Measurements from ENCODE around the gene KIF11. TPM values are rescaled to one million over a fixed set of nuclear protein-coding genes. Genes with fewer than 3 reads are reported as not detected.

Gene KIF11
- total and polyA plus RNA-seq, 2 experiments from 2014 or later: 26.1 to 56.7 TPM

DNA sequence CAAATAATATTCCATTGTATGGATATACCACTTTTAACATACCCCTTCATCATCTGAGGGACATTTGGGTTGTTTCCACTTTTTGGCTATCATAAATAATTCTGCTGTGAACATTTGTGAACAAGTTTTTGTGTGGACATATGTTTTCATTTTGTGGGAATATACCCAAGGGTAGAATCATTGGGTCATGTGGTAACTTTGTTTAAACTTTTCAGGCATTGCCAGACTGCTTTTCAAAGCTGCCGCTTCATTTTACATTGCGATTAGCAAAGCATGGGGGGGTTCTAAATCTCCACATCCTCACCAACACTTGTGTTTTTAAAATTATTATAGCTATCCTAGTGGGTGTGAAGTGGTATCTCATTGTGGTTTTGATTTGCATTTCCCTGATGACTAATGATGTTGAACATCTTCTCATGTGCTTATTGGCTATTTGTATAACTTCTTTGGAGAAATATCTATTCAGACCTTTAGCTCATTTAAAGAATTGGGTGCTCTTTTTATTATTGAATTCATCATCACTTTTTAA is 88.4 kb downstream of the KIF11 start (continued):
- no peak for TF ChIP-seq ETS1 (IDR thresholded peaks at IDR 0.05)
- TF ChIP-seq, protein P1, sequence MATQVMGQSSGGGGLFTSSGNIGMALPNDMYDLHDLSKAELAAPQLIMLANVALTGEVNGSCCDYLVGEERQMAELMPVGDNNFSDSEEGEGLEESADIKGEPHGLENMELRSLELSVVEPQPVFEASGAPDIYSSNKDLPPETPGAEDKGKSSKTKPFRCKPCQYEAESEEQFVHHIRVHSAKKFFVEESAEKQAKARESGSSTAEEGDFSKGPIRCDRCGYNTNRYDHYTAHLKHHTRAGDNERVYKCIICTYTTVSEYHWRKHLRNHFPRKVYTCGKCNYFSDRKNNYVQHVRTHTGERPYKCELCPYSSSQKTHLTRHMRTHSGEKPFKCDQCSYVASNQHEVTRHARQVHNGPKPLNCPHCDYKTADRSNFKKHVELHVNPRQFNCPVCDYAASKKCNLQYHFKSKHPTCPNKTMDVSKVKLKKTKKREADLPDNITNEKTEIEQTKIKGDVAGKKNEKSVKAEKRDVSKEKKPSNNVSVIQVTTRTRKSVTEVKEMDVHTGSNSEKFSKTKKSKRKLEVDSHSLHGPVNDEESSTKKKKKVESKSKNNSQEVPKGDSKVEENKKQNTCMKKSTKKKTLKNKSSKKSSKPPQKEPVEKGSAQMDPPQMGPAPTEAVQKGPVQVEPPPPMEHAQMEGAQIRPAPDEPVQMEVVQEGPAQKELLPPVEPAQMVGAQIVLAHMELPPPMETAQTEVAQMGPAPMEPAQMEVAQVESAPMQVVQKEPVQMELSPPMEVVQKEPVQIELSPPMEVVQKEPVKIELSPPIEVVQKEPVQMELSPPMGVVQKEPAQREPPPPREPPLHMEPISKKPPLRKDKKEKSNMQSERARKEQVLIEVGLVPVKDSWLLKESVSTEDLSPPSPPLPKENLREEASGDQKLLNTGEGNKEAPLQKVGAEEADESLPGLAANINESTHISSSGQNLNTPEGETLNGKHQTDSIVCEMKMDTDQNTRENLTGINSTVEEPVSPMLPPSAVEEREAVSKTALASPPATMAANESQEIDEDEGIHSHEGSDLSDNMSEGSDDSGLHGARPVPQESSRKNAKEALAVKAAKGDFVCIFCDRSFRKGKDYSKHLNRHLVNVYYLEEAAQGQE (IDR thresholded peaks at IDR 0.05; ENCODE audit: unreplicated experiment): no peak

DNA sequence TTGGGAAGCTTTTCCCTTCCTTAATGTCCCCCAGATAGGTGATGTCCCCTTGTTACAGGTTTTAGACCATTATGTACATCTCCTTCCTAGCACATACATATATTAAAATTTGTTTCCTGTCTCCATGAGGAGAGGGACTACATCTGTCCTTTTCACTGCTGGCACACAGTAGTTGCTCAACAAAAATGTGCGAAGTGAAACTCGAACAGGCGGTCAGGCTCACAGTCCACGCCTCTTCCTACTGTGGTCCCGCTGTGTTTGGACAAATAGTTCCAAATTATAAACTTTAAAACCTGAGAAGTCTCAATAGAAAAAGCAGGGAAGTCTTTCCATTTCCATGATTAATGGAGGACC is 95.6 kb downstream of the KIF11 start:
- H3K4me1 ChIP-seq (ENCODE audit: insufficient read depth): peaks cover 19% of the 10 kb centered on the region
- H3K36me3 Mint-ChIP-seq (ENCODE audit: low read depth): no peaks in the 10 kb centered on the region; the same call in 2 of the 3 replicates
- peaks cover 30% of the 10 kb centered on the region for H3F3A ChIP-seq (replicated peaks; ENCODE audit: low read depth)
- H3K27ac Mint-ChIP-seq: no peak overlapping the region
- peak overlapping the region; percentile 86; the same call in 1 of the 2 replicates for H3K4me2 ChIP-seq
- peaks cover 23% of the 10 kb centered on the region for H3K4me1 Mint-ChIP-seq
- H4K20me1 ChIP-seq (replicated peaks; ENCODE audit: insufficient read depth): peaks cover 8% of the 10 kb centered on the region; the same call in 1 of the 2 replicates
- peak overlapping the region; percentile 56 for H3K4me3 ChIP-seq
- peak overlapping the region; percentile 75 for H3K4me3 Mint-ChIP-seq
- peaks cover 2% of the 10 kb centered on the region; the same call in 1 of the 3 replicates for H3K9me3 Mint-ChIP-seq
- H3K79me2 ChIP-seq (replicated peaks; ENCODE audit: insufficient read depth): no peaks in the 10 kb centered on the region
- H3K27ac ChIP-seq (ENCODE audit: low read depth): no peak overlapping the region
- DNase-seq (ENCODE audit: low spot score): no peak
- ATAC-seq: no peak
- H3K27me3 ChIP-seq (ENCODE audit: insufficient read depth): peaks cover 87% of the 10 kb centered on the region
- peaks cover 63% of the 10 kb centered on the region for H3K27me3 Mint-ChIP-seq (ENCODE audit: insufficient read depth, low read depth, poor library complexity)
- H2AFZ ChIP-seq: peak overlapping the region; percentile 89
- 0 out of 2 replicates have a peak, but pooled peaks cover 3% of the 10 kb centered on the region for H3K9me2 ChIP-seq (ENCODE audit: insufficient read depth)
- TF ChIP-seq, protein P1 (IDR thresholded peaks at IDR 0.05; ENCODE audit: unreplicated experiment): no peak
- TF ChIP-seq EZH2 (IDR thresholded peaks at IDR 0.05; ENCODE audit: low read depth, unreplicated experiment) (peak; percentile 46), STAT1 (IDR thresholded peaks at IDR 0.05; ENCODE audit: unreplicated experiment) (no peak)
- no peaks in the 10 kb centered on the region for H3K36me3 ChIP-seq (ENCODE audit: insufficient read depth)

Data from GM23338 (cell line).